GM03348 (cell line): ENCODE results near the gene TMEM9.

ENCODE experiments used
- DNase-seq: peaks from one replicate; pipeline ENCODE4 v3.0.0; 2012; ENCODE audit warnings: low spot score

Gene TMEM9

DNA sequence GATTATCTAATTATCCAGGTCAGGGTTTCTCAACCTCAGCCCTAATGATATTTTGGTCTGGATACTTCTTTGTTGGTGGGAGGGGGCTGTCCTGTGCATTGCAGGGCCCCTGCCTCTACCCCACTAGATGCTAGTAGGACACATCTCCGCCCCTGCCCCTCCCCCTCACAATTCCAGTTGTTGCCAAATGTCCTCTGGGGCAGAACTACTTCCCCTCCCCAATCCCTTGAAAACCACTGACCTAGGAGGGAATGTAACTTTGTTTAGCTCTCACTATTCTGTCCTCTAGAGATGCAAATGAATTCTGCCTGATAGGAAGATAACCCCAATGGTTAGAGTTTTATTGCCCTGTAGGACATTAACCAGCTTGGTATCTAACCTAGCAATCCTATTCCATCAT lies 50.1 kb downstream of the TMEM9 start:
- no peak for DNase-seq

DNA sequence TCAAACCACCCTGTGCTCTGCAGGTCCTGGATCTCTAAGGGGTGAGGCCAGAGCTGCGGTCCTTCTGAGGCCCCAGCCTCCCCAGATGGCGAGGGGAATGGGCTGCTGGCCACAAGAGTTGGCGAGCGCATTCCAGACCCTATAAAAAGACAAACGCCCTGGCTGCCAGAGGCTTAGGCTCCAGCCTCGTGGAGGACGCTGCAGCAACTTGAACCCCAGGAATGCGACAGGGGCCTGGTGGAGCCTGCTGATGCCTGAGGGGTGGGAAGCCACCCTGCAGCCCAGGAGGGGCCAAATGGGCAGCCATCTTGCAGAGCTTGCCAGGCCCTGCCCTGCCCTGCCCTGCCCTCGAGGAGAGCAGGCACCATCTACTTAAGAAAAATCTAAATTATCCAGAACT lies 50.6 kb downstream of the TMEM9 start:
- DNase-seq = no peak

DNA sequence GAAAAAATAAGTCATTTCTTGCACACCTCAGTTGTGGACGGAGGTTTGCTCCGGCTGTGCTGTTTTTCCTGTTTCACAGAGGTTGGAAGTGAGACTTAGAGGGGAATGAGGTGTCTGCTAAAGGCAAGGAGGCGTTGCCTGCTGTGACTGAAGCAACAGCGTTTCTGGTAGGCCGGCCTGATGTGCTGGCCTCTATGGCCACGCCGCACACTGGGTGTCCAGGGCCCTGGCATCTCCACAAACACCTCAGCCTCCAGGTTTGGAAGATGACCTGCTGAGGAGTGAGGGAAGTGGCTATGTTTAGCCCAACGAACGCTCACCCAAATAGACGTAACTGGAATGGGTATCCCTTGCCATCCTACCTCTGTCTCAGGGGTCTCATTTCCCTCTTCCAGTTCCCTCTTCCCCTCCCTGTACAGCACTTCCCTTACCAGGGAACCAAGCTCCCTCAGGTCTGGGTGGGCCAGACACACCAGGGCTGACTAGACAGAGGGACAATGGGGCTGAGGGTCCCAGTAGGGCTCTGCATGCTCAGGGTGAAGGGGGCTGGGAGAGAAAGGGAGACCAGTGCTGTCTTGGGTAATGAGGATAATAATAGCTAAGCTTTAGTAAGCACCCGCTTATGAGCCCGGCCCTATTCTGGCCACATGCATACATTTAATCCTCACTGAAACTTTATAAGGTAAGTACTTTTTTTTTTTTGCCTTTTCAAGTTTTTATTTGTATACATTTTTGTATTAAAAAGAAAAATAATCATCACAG lies 53.9 kb downstream of the TMEM9 start:
- no peak for DNase-seq

DNA sequence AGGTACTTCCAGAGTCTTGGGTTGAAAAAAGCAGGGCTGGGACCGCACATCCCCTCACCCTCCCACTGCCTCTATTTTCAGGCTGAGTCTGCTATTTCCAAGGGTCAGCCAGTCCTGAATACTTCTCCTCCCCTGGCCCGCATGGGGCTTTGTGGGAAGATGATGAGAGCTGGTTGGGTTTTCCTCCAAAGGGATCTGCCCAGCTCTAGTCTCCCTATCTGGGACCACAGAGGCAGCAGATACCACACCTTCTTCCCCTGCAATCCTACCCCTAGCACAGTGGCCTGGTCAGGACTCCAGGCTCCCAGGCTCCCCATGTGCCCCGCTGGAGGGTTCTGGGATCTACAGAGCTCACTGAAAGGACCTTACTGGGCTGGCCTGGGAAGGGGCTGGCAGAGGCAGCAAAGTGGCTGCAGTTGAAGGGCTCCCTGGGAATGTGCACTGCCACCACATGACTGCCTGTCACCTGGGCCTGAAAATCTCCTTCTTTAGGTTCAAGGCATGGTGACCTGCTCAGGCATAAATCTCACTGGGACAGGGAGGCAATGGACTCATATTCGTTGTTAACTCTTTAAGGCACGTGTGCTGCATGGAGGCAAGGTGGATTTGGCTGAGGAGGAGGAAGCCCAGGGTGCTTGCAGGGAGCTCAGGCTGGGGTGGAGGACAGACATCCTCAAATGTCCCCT lies 55.1 kb downstream of the TMEM9 start:
- no peak for DNase-seq

DNA sequence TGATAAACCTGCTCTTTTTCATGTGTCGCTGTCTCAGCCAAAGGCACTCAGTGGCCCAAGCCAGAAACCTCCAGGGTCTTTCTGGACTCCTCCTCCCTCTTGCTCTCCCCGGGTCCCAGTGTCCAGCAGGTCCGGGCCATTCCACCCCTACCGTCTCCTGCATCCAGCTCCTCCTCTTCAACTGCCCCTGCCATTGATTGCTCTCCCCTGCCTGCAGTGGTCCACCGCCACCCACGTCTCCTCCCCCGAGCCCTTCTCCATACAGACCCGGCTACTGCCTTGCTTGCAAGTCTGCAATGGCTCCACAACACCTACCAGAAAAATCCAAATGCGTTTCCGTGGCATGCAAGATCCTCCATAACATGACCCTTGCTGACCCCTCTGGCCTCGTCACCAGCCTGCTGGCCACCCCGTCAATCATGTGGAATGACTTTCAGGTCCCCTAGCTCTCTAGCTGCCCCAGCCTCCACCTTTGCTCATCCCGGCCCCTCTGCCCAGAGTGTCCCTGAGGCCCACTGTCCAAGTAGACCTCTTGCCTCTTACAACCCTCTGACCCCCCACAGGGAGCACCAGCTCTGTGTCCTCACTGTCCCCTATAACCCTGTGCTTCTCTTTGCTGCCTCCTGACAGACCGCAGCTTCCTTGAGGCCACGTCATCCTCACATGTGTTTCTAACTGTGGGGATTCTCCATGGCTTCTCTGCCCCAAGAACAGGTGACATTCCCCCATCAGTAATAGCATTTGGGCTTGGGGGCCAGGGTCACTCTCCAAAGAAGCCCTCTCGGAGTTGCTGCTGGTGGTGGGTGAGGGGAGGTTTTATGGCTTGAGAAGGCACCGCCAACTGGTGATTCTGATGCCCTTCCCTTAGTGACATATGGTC lies 57.1 kb downstream of the TMEM9 start:
- DNase-seq = no peak

DNA sequence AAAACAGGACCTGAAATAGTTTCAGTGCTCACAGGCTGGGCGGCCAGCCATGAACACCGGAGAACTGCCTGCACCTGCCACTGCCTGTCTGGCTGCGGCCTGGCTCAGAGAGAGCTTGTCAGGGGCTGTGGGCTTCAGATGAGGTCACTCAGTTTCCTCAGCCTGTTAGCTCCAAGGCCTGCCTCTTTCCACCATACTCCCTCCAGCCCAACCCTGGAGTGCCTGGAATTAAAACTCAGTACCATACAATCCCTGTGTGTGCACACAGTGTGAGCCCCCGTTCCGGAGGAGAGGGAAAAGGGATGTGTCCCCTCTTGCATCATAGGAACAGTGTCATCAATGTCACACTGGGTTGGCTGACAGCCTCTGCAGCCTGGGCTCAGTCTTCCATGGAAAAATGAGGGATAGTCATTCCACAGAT lies 58.2 kb downstream of the TMEM9 start:
- DNase-seq = no peak

DNA sequence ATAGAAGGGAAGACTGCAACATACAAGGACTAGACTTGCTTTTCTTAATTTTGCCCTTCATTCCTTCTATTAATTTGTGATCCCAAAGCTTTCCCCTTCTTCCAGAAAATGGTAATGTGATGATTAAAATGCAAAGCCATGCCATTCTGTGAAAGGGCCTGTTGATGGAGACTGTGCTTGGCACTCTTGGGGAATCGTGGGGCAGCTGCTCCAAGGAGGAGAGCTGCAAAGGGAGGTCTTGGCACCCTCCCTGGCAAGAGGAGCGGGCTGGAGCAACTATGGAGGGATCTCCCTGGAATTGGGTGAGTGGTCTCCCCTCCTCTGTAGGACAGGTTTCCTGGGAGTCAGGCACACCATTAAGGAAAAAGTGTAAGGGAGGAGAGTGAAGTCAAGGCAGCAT lies 58.7 kb downstream of the TMEM9 start:
- no peak for DNase-seq

DNA sequence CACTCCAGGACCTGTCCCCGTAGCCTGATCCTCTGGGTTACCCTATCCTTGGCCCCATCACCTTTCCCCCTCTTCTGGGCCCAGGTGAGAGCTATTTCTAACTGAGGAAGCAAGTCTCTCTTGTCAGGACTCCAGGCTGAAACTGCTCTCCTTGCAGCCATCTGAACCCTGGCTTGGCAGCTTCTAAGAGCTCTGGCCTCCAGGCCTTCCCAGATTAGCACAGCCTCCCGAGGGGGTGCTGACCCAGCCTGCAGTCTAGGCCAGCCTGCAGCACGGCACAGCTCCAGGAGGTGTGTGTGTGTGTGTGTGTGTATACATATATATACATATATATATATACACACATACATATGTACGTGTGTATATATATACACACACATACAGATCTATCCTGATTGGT lies 59.4 kb downstream of the TMEM9 start:
- no peak for DNase-seq

DNA sequence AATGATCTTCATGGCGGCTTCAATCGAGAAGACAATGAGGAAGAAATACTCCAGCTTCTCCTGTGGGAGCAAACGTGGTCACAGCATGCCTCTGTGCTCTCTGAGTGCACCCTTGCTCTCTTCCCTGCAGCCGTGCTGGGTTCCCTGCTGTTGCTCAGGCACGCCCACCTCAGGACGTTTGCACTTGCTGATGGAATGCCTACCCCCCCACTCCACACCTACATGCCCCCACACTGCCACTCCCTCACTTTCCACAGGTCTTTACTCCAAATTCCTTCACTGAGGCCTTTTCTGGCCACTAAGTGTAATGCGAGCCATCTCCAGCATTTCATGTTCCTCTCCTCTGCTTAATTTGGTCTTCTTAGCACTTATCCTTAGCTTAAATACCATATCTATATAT lies 60.3 kb downstream of the TMEM9 start:
- no peak for DNase-seq

DNA sequence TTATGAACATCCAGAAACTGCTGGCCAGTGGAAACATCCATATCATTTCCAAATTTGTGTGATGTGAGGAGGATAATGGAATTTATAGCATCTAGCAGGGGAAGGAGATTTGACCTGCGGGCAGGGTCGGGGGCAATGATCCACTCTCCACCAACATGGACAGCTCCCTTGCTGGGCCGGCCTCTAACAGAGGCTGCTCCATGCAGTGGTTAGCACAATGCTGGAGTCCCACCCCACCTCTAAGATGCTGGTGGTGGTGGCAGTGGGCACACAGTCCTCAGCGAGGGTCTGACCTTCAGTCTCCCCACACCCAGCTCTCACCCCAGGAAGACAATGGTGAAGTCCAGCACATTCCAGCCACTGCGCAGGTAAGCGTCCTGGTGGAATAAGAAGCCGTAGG lies 60.7 kb downstream of the TMEM9 start:
- no peak for DNase-seq

DNA sequence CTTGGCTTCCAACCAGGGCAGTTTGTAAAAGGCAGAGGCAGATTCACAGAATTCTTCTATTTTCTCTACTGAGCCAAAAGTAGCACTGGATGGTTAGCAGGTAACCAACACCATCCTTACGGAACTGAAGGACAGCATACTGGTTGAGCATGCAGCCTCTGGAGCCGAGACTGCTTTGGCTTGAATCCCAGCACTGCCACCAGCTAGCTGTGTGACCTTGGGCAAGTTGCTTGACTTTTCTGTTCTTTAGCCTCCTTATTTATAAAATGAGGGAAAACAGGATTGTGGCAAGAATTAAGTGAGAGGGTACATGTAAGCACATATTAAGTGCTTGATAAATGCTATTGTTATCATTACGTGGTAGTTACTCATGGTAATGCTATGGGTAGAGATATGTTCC lies 61.5 kb downstream of the TMEM9 start:
- no peak for DNase-seq

DNA sequence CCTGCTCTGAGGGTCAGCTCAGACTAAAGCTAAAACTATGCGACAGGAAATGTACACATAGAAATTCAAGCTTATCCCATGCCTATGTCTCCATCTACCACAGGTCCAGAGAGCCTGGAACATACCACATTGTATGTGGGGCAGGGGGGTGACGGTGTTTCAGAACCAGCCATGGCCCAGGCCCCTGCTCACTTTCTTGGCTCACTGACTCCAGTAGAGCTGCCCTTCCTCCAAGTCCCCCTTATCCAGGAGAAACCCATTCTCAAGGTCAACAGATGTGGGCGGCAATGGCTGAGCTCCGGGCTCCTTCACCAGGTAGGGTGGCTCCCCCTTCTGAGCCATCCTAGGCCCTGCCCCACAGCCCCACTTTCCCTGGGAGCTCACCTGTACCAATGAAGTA lies 63.0 kb downstream of the TMEM9 start:
- DNase-seq = no peak

DNA sequence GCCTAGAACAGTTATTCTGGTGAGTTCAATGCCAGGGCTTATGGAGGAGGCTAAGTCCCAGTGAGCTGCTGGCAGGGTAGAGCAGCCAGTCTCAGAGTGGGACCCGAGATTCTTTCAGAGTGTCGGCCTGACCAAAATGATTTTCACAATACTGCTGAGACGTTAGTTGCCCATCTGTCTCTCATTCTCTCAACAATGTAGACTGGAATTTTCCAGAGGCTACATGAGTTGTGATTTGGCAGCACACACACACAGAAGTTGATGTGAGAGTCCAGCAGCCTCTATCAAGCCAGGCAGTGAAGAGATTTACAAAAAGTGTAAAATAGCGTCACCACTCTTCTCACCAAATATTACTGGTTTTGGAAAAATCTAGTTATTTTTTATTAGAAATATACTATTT lies 63.7 kb downstream of the TMEM9 start:
- peak; percentile 24 for DNase-seq

DNA sequence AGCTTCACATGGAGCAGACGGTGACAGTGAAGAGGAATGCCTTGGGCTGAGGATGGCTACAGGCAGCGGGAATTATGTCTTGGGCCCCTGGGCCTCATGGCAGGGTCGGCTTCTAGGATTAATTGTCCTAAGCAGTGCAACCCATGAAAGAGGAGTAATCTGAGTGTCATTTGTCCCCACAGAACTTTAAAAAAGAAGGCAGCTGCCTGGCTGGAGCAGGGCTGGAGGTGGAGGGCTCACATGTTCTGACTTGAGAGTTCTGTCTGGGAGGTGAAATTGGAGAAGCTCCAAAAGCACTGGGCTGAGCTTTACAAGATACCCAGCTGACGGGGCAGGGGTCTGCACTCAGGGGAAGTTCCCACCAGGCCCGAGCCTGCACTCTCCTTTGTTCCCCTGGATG lies 64.7 kb downstream of the TMEM9 start:
- DNase-seq = no peak

DNA sequence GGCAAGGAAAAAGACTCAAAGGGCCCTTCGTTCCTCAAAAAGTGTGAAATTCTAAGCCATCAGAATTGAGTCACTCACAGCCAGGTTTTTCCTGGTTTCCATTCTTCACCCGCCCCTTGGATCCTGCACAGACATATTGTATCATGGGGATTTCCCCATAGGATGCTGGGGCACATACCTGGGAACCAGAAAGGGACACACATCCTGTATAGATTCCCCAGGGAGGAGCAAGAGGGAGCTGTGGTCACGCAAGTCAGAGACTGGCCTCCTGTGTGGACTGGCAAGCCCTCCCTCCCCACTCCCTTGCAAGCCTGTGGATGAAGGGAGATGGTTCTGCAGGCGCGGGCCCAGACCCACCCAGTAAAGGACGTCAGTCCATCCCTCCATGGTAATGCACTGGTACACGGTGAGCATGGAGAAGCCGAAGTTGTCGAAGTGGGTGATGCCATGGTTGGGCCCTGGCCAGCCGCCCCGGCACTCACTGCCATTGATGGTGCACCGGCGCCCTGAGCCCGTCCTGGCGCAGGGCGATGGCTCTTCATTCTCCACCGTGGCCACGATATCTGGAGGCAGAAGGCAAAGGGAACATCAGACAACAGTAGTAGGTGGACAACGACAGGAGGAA lies 65.3 kb downstream of the TMEM9 start:
- no peak for DNase-seq

DNA sequence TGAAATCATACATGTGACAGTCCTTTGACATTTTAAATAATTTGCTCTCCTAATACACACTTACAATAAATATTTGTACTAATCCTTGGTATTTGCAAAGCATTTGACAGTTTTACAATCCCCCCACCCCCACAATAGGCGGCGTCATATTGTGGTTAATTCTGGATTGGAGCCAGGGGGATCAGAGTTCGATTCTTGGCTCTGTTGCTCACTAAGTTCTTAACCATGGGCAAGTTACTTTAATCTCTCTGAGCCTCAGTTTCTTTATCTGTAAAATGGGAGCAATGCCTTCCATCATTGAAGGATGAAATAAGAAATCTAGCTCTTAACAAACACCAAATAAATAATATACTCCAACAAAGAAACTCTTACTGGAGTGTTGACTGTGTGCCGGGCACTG lies 65.9 kb downstream of the TMEM9 start:
- DNase-seq = no peak

DNA sequence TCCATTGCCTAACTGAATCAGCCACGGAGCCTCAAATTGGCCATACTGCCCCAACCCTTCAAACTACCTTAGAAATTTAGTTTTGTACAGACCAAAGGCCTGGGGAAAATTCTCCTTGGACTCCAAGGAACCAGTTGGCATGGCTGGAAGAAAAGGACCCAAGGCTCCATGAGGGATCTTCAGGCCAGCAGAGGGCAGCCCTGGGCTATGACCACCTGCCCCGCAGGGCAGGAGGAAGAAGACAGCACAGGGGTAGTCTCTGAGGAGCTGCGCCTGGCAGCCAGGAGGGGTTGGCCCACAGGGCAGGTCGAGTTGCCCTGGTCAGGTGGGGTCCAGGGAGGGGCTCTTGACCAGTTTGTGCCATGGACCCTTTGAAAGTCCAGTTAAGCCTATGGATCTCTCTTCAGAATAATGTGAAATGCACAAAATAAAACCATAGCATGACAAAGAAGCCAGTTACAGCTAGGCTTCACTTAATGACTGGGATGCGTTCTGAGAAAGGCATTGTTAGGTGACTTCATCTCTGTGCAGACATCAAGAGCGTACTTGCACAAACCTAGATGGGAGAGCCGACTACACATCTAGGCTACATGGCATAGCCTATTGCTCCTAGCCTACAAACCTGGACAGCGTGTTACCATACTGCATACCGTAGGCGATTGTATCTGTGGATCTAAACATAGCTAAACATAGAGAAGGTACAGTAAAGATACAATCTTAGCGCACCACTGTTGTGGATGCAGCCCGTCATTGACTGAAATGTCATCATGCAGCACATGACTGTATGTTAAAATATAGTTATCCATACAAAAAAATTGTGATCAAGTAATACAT lies 68.2 kb downstream of the TMEM9 start:
- DNase-seq = peak; percentile 89
